Loucy (cell line): ENCODE measurements around the gene NR3C2.

ENCODE experiments used
- H2AFZ ChIP-seq: fragments of 200-600 bp; sonication (generic); 2 replicates; pipeline ENCODE4 v1.6.0; 2016; ENCODE audit warnings: antibody characterized with exemption, mild to moderate bottlenecking, low read length, moderate library complexity
- H3F3A ChIP-seq: fragments of 200-600 bp; 2 replicates; pipeline ENCODE4 v1.6.0; 2016; ENCODE audit warnings: antibody characterized with exemption, low read depth, mild to moderate bottlenecking
- H3K27me3 ChIP-seq: fragments of 200-600 bp; sonication (generic); 2 replicates; pipeline ENCODE4 v1.6.1; 2014; ENCODE audit warnings: low read length, mild to moderate bottlenecking; ENCODE audit not compliant: insufficient read depth, poor library complexity, severe bottlenecking
- H3K36me3 ChIP-seq: fragments of 200-600 bp; sonication (generic); 2 replicates; pipeline ENCODE4 v1.6.1; 2016; ENCODE audit warnings: low read length; ENCODE audit not compliant: insufficient read depth
- H3K4me1 ChIP-seq: fragments of 200-600 bp; sonication (generic); 2 replicates; pipeline ENCODE4 v1.5.1; 2014; ENCODE audit warnings: low read length, mild to moderate bottlenecking; ENCODE audit not compliant: insufficient read depth, poor library complexity, severe bottlenecking
- H3K4me2 ChIP-seq: fragments of 200-600 bp; sonication (generic); 2 replicates; pipeline ENCODE4 v1.6.0; 2014; ENCODE audit warnings: antibody characterized with exemption, low read length, low read depth, mild to moderate bottlenecking; ENCODE audit not compliant: poor library complexity, severe bottlenecking
- H3K4me3 ChIP-seq: fragments of 200-600 bp; sonication (generic); 2 replicates; pipeline ENCODE4 v1.5.1; 2014; ENCODE audit warnings: low read length, mild to moderate bottlenecking, mixed read lengths; ENCODE audit not compliant: poor library complexity, severe bottlenecking
- H3K79me2 ChIP-seq: fragments of 200-600 bp; sonication (generic); 2 replicates; pipeline ENCODE4 v1.6.1; 2014; ENCODE audit warnings: low read length; ENCODE audit not compliant: insufficient read depth
- H3K9ac ChIP-seq: fragments of 200-600 bp; sonication (generic); 2 replicates; pipeline ENCODE4 v1.6.0; 2014; ENCODE audit warnings: mild to moderate bottlenecking, low read depth, low read length, moderate library complexity; ENCODE audit not compliant: poor library complexity, severe bottlenecking
- H3K9me2 ChIP-seq: fragments of 200-600 bp; sonication (generic); replicated peaks from 2 replicates; pipeline ENCODE4 v1.6.1; 2016; ENCODE audit warnings: low read depth, low read length, mixed read lengths
- H3K9me3 ChIP-seq: fragments of 200-600 bp; sonication (generic); 2 replicates; pipeline ENCODE4 v1.6.1; 2014; ENCODE audit warnings: mild to moderate bottlenecking, antibody characterized with exemption, low read length, low read depth; ENCODE audit not compliant: insufficient read depth
- H4K20me1 ChIP-seq: fragments of 200-600 bp; sonication (generic); 2 replicates; pipeline ENCODE4 v1.6.0; 2014; ENCODE audit warnings: antibody characterized with exemption, low read length, mild to moderate bottlenecking; ENCODE audit not compliant: insufficient read depth, poor library complexity, severe bottlenecking
- EZH2phosphoT487 ChIP-seq: fragments of 200-600 bp; IDR thresholded peaks from 2 replicates; pipeline ENCODE4 v1.6.1; 2018; ENCODE audit warnings: antibody characterized with exemption, mild to moderate bottlenecking, moderate library complexity, borderline replicate concordance
- TF ChIP-seq, protein P1 (sequence below): fragments of 200-600 bp; sonication (generic); conservative IDR thresholded peaks from 2 replicates; pipeline ENCODE4 v1.5.1; 2014; ENCODE audit warnings: mild to moderate bottlenecking, antibody characterized with exemption, low read length

The NR3C2 gene

DNA sequence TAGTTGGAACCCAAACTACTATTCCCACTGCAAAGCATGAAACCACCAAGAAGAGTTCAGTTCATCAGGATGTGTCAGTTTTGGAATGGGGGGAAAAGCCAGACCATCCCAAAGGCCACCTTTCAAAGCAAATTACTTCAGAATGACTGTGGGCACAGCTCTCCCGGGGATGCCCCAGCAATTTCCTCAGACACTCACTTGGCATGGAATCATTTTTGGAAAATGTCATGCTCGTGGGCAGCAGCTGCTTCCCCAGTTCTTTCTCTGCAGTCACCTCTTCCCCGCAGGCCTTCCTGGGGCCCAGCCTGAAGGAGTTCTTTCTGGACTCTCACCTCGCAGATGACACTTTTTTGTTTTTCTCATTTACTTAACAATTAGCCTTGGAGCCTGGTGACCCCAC, 350.3 kb downstream of the NR3C2 start:
- no peaks in the 10 kb centered on the region for H3F3A ChIP-seq
- no peaks in the 10 kb centered on the region for H3K9me2 ChIP-seq
- TF ChIP-seq, protein P1, sequence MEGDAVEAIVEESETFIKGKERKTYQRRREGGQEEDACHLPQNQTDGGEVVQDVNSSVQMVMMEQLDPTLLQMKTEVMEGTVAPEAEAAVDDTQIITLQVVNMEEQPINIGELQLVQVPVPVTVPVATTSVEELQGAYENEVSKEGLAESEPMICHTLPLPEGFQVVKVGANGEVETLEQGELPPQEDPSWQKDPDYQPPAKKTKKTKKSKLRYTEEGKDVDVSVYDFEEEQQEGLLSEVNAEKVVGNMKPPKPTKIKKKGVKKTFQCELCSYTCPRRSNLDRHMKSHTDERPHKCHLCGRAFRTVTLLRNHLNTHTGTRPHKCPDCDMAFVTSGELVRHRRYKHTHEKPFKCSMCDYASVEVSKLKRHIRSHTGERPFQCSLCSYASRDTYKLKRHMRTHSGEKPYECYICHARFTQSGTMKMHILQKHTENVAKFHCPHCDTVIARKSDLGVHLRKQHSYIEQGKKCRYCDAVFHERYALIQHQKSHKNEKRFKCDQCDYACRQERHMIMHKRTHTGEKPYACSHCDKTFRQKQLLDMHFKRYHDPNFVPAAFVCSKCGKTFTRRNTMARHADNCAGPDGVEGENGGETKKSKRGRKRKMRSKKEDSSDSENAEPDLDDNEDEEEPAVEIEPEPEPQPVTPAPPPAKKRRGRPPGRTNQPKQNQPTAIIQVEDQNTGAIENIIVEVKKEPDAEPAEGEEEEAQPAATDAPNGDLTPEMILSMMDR = no peak
- no peak for TF ChIP-seq EZH2phosphoT487
- H3K4me2 ChIP-seq = no peak overlapping the region
- H2AFZ ChIP-seq = no peak overlapping the region
- no peaks in the 10 kb centered on the region for H3K36me3 ChIP-seq
- H4K20me1 ChIP-seq = no peaks in the 10 kb centered on the region
- H3K4me1 ChIP-seq = no peaks in the 10 kb centered on the region
- H3K9me3 ChIP-seq = no peaks in the 10 kb centered on the region
- no peaks in the 10 kb centered on the region for H3K27me3 ChIP-seq
- no peak overlapping the region for H3K9ac ChIP-seq
- H3K4me3 ChIP-seq = no peak overlapping the region
- no peaks in the 10 kb centered on the region for H3K79me2 ChIP-seq

DNA sequence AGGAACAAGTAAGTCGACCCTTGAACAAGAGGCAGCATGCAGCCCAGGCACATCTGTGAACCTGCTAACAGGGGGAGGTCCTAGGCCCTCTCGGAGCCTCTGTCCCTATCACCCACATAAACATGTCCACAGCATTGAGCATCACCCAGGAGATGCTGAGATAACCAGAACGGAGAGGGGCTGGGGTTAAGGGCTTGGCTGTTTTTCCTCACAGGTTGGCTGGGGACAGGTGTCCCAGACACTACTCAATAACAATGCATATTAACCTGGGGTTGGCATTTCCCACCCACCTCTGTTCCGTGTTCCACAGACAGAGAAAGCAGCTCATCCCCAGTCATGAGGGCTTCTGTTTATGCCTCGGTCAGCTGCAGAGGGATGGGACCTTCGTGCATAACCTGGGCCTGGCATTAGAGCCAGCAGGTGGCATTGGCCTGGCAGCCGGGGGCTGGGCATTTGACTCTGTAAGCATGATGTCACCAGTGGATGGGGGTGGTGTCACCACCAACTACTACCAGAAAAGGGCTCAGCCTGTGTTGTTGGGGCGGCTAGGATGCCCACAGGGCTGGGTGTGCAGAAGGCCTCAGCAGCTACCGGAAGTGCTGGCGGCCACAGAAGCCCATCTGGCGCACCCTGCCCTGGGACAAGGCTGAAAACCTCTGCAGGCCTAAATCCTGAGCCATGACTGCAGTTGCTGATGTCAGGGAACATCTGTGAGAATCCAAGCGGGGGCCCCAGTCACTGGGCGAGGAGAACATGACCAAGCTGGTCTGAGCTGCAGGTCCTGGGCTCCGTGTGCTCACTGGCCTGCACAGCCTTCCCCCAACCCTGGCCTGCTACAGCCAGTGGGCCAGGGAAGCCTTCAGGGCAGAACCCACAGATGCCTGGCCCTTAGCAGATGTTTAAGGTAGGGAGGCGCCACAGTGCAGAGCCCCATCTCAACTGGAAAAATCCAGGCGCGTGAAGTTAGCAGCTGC, 351.4 kb downstream of the NR3C2 start:
- no peaks in the 10 kb centered on the region for H4K20me1 ChIP-seq
- H3K27me3 ChIP-seq = no peaks in the 10 kb centered on the region
- no peaks in the 10 kb centered on the region for H3K9me3 ChIP-seq
- H3K4me3 ChIP-seq = no peak overlapping the region
- H3K4me1 ChIP-seq = no peaks in the 10 kb centered on the region
- H3K79me2 ChIP-seq = no peaks in the 10 kb centered on the region
- no peaks in the 10 kb centered on the region for H3K9me2 ChIP-seq
- H3K9ac ChIP-seq = no peak overlapping the region
- H3F3A ChIP-seq = no peaks in the 10 kb centered on the region
- no peak for TF ChIP-seq EZH2phosphoT487
- TF ChIP-seq, protein P1 = no peak
- H3K4me2 ChIP-seq = no peak overlapping the region
- no peaks in the 10 kb centered on the region for H3K36me3 ChIP-seq
- H2AFZ ChIP-seq = no peak overlapping the region

DNA sequence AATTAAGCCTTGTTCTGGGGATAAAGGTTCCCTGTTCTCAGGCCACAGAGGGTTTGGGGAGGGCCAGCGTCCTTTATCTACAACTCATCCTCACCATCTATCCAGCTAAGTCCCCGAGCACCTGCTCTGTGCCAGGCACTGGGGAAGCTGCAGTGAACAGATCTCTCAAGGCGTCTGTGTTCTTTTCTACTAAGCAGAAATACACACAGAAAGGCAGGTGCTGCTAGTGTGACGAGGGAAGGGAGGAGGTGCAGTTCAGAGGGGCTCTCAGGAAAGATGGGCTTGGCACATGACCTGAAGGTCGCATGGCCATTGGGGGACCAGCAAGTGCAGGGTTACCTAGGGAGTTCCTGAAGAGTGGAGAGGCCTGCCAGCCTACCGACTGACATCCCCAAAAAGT, 352.2 kb downstream of the NR3C2 start:
- Histone ChIP-seq H4K20me1 (no peaks in the 10 kb centered on the region), H3F3A (no peaks in the 10 kb centered on the region), H3K9me3 (no peaks in the 10 kb centered on the region), H3K4me3 (no peak overlapping the region), H3K9me2 (no peaks in the 10 kb centered on the region), H3K36me3 (no peaks in the 10 kb centered on the region), H3K27me3 (no peaks in the 10 kb centered on the region), H3K4me1 (no peaks in the 10 kb centered on the region), H3K9ac (no peak overlapping the region), H3K79me2 (no peaks in the 10 kb centered on the region), H2AFZ (no peak overlapping the region), H3K4me2 (no peak overlapping the region)
- no peak for TF ChIP-seq EZH2phosphoT487
- TF ChIP-seq, protein P1 = no peak
